ENCODE results near the gene TRAPPC2L.

GRCh38 chr16:88879788-88880055 is 22.8 kb downstream of the TRAPPC2L start:
- TF ChIP-seq, protein P1, sequence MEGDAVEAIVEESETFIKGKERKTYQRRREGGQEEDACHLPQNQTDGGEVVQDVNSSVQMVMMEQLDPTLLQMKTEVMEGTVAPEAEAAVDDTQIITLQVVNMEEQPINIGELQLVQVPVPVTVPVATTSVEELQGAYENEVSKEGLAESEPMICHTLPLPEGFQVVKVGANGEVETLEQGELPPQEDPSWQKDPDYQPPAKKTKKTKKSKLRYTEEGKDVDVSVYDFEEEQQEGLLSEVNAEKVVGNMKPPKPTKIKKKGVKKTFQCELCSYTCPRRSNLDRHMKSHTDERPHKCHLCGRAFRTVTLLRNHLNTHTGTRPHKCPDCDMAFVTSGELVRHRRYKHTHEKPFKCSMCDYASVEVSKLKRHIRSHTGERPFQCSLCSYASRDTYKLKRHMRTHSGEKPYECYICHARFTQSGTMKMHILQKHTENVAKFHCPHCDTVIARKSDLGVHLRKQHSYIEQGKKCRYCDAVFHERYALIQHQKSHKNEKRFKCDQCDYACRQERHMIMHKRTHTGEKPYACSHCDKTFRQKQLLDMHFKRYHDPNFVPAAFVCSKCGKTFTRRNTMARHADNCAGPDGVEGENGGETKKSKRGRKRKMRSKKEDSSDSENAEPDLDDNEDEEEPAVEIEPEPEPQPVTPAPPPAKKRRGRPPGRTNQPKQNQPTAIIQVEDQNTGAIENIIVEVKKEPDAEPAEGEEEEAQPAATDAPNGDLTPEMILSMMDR (IDR thresholded peaks at IDR 0.05; ENCODE audit: poor library complexity) = no peak
- no peak for TF ChIP-seq EZH2 (IDR thresholded peaks at IDR 0.05; ENCODE audit: borderline replicate concordance)
- no peak for TF ChIP-seq EZH2phosphoT487 (IDR thresholded peaks at IDR 0.05; ENCODE audit: low read depth, severe bottlenecking, unreplicated experiment)

Data from hepatocyte (in vitro differentiated cells).